GM12864 (cell line): Measurements from ENCODE around the gene ILK.

ENCODE experiments used
- DNase-seq: peaks from one replicate; pipeline ENCODE4 v3.0.0-alpha.2; 2011; ENCODE audit warnings: low read depth
- H3K4me3 ChIP-seq: 2 replicates; pipeline ENCODE4 v1.5.1; 2011; ENCODE audit warnings: mild to moderate bottlenecking, low read depth, low read length, control low read depth
- CTCF ChIP-seq: IDR thresholded peaks from 2 replicates; pipeline ENCODE4 v1.5.1; 2011; ENCODE audit warnings: low read depth, mild to moderate bottlenecking, moderate library complexity, low read length, control low read depth, inconsistent platforms; ENCODE audit errors: missing control alignments

The ILK gene

DNA sequence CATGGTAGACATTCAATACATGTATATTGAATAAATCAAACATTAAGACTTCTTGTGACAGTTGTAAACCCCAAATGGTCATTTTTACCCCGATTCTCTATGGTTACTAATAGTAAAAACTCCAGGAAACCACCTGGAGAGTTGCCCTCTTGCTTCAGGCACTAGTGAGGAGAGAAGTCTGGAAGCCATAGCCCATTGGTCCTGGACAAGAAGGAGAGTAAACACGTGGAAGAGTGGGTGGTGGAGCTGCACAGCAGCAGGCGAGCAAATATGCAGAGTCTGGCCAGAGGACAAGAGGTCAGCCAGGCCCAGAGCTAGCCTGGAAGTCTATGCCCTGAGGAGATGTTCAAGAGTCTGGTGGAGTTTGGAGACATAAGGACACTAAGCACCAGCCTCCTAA is 34.3 kb downstream of the ILK start:
- TF ChIP-seq CTCF: no peak
- no peak overlapping the region for H3K4me3 ChIP-seq
- DNase-seq: no peak

GRCh38 chr11:6638429-6638828 is 34.9 kb downstream of the ILK start:
- H3K4me3 ChIP-seq: no peak overlapping the region
- no peak for TF ChIP-seq CTCF
- DNase-seq: no peak

- no peak for TF ChIP-seq CTCF
- DNase-seq: no peak
- H3K4me3 ChIP-seq: no peak overlapping the region
Observed at GRCh38 chr11:6640036-6640984, 36.7 kb downstream of the ILK start.

DNA sequence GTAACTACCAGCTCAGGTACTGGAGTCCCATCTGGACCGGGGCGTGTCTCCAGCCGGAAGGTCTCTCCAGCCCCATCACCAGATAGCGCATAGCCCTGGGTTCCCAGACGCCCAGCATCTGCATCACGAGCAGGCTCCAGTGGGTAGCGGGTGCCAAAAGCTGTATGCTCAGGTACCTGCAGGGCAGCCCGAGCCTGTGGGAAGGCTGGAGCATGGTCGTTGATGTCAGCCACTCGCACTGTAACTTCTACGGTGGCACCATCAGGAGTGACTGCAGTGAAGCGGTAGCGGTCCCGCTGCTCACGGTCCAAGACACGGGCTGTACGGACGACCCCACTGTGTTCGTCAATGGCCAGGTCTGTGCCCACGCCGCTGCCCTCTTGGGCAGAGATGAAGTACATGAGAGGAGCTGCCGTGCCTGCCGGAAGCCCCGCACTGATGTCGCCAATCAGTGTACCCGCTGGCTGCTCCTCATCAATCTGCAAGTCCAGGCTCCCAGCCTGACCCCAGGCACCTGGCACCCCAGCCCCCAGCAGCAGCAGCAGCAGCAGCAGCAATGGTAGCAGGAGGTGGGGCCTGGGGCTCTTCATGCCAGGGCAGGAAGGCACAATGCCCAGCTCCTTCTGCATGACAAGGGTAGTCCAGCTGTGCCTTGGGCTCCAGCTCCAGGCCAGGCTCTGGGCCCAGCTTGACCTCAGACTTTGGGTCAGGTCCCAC is 37.6 kb downstream of the ILK start:
- no peak overlapping the region for H3K4me3 ChIP-seq
- DNase-seq: no peak
- TF ChIP-seq CTCF: no peak

DNA sequence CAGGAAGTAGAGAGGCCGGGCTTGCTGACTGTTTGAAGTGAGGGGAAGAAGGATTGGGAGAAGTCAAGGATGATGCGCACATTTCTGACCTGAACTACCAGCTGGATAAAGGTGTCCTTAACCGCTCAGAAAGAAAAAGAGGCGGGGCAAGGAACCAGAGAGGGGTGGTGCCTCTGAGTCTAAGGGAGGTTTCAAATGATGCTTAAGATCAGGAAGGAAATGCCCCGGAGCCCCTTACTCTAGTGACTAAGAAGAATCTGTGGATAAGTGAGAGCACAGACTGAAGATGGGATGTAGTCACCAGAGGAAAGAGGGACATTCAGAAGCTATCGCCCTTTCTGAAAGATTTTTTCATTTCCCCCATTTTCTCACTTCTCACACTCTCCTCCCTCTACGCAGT is 39.4 kb downstream of the ILK start:
- H3K4me3 ChIP-seq: no peak overlapping the region
- TF ChIP-seq CTCF: no peak
- no peak for DNase-seq

DNA sequence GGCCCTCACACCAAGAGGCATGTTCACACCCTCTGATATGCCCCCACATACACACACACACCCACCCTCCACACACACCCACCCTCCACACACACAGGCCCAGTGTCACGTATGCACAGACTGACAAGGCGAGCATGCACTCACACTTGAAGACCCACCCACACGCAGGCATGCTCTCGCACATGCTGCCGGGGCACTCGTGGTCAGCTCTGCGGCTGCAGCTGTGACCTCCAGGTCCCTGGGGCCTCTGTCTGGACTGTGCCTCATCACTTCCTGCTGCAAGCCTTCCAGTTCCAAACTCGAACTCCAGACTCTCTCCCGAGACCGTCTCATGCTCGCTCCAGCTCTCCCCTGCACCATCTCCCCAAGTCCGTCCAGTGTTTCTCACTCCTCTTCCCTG is 42.5 kb downstream of the ILK start:
- no peak for DNase-seq
- no peak overlapping the region for H3K4me3 ChIP-seq
- no peak for TF ChIP-seq CTCF

DNA sequence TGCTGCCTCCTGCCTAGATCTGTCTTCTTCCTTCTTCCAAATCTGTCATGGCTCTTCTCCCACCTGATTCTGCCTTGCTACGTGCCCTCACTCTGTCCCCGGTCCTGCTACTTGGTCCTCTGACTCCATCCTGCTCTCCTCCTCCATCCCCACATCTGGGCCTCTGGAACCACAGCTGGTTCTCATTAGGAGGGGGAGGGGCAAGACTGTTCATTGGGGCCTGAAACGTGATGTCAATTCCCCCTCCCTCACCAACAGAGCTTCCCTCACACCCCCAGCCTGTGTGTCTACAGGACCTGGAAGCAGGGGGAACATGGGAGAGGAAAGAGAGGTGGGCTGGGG is 43.0 kb downstream of the ILK start:
- no peak overlapping the region for H3K4me3 ChIP-seq
- no peak for DNase-seq
- no peak for TF ChIP-seq CTCF
